ENCODE data around the gene PTPRJ.
"Not testable (repeated sequence)": the region's sequence is repeated elsewhere in the genome, so short reads cannot be mapped to it uniquely, and the experiment has no call there.

The PTPRJ gene

DNA sequence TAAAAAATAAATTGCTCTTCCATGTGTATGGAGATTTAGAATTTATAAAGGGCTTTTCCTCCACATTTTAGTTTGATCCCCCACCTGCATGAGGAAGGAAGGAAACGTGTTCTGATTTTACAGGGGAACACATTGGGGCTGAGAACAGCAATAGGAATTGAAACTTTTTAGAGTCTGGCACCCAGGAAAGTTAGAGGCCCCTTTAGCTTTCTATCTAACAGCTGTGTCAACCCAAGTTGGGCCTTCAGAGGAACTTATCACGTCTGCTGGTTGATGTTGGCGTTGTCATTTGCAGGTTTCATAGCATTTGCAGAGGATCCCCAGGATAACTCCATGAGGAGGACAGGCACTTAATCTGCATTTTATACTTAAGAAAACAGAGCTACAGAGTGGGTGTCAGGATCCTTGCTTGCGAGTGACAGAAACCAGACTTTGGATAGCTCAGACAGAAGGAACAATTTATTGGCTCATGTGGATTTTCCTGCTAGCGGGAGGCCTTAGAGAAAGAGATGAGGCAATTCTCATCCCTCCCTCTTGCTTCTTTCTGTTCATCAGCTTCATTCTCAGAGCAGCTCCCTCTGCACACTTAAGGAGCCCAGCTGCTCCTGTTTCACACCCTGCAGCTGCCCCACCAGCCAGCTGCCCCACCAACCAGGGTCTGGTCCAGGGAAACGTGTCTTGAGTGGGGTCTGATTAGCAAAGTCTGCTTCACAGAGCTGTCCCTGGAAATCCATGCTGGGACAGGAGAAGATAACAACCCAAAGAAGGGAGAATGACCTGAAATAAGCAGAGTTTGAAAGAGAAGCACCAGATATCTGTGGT is 143.8 kb downstream of the PTPRJ start:
- no peak for DNase-seq

DNA sequence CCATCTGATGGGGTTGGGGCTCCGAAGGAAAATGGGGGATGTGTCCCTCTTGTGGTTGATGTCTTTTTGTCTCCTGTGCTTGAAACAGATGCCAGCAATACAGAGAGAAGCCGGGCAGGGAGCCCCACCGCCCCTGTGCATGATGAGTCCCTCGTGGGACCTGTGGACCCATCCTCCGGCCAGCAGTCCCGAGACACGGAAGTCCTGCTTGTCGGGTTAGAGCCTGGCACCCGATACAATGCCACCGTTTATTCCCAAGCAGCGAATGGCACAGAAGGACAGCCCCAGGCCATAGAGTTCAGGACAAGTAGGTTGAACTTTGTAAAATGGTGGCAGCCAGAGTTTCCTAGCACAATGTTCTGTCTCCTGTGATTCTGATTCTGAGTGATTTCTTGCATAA is 144.5 kb downstream of the PTPRJ start:
- no peak for DNase-seq

DNA sequence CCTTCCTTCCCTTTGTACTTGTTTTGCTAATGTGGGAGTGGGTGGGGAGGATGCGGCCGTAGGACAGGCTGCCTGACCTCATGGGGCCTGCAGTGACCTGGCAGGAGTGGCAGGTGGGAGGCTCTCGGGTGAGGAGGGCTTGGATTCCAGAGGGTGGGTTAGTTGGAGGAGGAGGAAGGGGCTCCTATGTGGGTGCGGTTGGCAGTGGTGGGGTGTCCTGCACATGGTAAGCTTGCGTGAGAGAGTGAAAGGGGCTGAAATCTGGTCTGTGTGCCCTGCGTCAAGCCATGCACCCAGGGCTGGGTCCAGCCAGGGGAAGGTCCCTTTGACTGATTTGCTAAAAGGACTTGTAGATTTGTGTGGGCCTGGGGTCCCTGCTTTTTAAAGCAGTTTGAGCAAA is 145.5 kb downstream of the PTPRJ start:
- DNase-seq = no peak

GRCh38 chr11:48127521-48128183 is 147.3 kb downstream of the PTPRJ start:
- no peak for DNase-seq

- no peak for DNase-seq
These were observed 149.5 kb downstream of the PTPRJ start for GRCh38 chr11:48129697-48130395.

GRCh38 chr11:48134221-48134922 is 154.0 kb downstream of the PTPRJ start:
- no peak for DNase-seq

GRCh38 chr11:48138222-48138621 is 157.9 kb downstream of the PTPRJ start:
- DNase-seq = no peak

- DNase-seq = not testable (repeated sequence)
These were observed 159.5 kb downstream of the PTPRJ start for GRCh38 chr11:48139896-48140295.

GRCh38 chr11:48141475-48142122 is 161.2 kb downstream of the PTPRJ start:
- no peak for DNase-seq

DNA sequence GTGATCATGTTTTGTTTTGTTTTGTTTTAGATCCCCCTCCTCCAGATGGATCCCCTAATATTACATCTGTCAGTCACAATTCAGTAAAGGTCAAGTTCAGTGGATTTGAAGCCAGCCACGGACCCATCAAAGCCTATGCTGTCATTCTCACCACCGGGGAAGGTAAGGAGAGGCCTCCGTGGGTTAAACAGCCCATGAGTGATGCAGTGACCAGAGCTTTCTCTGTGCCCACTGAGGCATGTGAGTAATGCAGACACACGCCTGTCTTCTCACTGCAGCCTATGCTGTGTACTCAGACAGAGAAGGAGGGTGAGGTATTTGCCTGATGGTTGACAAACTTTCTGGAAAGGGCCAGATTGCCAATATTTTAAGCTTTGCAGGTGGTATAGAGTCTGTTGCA is 162.5 kb downstream of the PTPRJ start:
- DNase-seq = no peak

DNA sequence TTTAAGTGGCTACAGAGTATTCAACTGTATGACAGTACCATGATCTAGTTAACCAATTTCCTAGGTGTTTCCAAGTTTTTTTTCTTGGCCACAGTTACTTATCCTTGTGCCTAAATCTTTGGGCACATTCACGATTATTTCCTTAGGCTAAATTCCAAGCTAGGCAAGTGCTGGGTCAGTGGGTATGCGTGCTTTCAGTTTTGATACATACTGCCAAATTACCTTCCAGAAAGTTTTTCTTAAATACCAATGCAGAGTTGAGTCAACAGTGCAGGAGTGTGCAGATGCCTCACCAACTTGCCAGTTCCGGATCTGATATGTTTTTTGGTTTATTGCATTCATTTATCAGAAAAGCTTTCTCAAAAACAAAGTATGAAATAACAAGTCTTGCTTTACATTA is 168.4 kb downstream of the PTPRJ start:
- DNase-seq = no peak

DNA sequence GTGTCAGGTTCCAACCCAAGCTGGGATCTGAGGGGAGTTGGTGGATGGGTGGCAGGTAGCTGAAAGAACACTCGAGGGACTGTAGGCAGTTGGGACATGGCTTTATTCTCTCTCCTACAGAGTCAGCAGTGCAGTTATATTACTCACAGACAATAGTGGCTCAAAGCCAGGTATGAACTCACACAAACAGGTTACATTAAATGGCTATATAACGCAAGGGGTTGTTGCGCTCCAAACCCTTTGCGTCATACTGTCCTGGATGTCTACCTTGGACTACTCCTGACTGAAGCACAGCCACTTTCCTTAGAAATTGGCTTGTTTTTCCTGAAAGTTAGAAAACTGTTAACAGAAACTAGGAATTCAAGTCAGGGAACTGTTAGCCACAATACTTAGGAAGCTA is 169.9 kb downstream of the PTPRJ start:
- no peak for DNase-seq

- no peak for DNase-seq
These were observed 173.8 kb downstream of the PTPRJ start for GRCh38 chr11:48154151-48154550.

DNA sequence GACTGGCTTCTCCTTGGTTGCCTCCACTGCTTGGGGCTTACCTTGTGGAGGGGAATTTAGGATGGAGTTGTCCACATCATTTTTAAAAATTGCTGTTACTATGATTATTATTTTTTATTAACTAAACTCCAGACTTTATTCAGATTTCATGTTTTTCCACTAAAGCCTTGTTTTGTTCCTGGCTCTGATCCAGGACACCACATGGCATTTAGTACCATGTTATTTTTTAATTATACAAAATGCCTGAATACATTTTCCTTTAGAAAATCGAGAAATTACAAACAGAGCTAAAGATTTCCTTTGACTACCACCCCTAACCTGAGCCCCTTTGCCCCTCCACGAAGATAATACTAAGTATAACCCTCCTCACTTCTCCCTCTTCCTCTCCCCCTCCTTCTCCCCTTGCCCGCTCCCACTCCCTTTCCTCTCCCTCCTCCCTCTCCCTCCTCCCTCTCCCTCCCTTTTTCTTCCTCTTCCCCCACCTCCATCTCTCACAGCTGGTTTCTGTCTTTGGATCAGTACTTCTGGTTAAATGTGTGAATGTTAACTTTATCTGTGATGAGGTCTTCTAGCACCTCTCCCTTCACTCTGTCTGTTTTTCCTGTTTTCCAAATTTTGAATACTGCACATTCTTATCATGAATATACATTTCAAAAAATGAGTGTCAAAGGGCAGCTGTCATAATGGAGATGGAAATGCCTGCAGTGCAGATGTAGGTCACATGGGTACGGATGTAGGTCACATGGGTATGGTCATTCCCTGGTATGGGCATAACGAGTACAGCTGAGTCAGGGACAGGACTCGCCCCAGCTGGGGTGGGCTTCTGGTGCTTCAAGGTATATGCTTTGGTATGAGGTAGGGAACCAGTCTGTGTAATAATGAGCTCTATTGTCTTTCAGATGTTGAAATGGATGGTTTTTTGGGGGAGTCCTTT is 181.9 kb downstream of the PTPRJ start:
- no peak for DNase-seq

DNA sequence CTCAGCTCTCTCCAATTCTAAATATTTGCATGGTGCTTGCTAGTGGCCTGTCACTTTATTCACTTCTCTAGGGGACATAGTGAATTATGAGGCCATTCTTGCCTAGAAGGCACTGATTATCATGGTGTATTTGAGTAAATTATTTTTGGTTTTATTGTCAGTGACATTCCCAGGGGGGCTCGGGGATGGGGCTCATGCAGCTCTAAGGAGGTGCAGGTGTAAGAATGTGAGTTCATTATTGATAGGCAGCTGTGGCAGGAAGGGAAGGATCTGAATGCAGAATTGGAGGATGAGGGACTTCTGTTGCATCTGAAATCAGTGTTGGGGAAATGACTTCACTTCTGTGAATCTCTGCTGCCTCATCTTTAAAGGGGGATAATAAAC is 182.5 kb downstream of the PTPRJ start:
- DNase-seq = no peak

DNA sequence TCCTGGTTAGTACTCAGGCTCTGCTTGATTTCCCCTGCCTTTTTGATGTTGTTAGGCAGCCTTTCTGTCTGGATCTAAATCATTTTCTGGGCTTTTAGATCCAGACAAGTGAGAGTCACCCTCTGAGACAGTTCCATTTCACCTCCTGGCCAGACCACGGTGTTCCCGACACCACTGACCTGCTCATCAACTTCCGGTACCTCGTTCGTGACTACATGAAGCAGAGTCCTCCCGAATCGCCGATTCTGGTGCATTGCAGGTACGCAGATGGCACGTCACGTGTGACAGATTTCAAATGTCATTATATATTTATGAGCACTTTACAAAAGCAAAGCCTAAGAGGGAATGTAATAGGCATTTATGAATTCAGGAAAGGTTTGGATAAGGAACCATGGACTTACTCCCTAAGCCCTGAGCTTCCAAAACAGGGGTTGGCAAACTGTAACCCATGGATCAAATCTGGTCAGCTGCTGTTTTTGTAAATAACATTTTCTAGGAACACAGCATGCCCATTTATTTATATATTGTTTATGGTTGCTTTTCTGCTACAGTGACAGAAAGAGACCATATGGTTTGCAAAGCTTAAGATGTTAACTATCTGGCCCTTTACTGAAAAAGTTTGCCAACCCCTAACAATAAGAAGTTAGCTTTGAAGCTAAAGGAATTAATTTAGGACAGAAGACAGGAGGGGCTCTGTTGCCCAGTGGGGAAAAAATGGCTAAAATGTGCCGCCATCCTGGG is 183.2 kb downstream of the PTPRJ start:
- no peak for DNase-seq

GRCh38 chr11:48164836-48165235 is 184.5 kb downstream of the PTPRJ start:
- DNase-seq = no peak

DNA sequence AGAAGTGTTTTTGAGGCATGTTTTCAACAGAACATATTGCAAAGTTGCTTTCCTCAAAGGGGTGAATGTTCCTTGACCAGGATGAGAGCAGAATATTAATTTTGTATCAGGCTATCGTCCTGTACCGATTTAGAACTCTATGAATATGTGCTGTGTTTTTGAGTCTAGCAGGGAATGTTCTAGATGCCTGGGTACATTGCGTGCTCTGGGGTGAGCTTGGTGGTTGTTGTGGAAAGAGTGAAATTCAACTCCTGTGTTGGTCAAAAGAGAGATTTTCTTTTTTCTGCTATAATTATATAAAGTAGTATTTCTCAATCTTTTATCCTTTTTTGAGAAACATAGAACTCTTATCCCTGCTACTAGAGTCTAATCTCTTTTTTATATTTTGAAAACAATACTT is 185.1 kb downstream of the PTPRJ start:
- DNase-seq = no peak

- no peak for DNase-seq
These were observed 187.0 kb downstream of the PTPRJ start for GRCh38 chr11:48167380-48167779.

GRCh38 chr11:48168815-48169214 is 188.5 kb downstream of the PTPRJ start:
- no peak for DNase-seq

- DNase-seq = no peak
These were observed 188.9 kb downstream of the PTPRJ start for GRCh38 chr11:48169259-48169658.
